ENCODE measurements around the gene GNAZ.

DNA sequence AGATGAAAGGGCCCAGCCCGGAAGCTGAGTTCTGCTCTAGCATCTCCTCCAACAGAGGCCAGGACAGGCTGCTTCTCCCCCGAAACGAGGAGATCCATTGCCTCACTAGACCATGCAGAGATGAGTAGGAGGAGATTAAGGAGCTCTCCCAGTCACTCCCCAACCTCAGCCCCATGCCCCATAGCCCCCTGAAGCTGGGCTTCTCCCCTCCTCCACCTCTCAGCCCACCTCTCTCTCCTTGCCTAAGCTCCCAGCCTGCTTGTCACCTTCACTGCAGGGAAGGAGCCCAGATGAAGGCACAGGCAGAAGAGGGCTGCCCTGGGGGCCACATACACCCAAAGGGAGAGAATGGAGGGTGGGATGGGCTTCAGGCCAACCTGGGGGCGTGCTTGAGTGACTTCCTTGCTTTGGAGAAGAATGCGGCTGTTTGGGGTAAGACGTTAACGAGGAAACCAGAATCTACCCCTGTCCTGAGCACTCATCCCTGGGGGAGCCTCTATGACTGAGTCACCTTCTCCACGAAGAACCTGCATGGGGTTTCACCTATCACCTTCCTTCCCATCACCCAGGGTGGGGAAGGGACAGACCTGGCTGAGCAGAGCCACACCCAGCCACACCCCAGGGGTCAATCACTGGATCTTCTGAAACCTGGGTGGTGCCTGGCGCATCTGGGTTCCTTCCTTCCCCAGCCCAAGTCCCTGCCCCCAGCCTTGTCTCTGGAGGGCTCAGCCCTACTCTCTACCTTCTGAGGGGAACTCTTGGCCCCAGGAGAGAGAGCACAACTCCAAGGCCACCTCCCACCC is 11.6 kb upstream of the GNAZ start:
- TF ChIP-seq, protein P1, sequence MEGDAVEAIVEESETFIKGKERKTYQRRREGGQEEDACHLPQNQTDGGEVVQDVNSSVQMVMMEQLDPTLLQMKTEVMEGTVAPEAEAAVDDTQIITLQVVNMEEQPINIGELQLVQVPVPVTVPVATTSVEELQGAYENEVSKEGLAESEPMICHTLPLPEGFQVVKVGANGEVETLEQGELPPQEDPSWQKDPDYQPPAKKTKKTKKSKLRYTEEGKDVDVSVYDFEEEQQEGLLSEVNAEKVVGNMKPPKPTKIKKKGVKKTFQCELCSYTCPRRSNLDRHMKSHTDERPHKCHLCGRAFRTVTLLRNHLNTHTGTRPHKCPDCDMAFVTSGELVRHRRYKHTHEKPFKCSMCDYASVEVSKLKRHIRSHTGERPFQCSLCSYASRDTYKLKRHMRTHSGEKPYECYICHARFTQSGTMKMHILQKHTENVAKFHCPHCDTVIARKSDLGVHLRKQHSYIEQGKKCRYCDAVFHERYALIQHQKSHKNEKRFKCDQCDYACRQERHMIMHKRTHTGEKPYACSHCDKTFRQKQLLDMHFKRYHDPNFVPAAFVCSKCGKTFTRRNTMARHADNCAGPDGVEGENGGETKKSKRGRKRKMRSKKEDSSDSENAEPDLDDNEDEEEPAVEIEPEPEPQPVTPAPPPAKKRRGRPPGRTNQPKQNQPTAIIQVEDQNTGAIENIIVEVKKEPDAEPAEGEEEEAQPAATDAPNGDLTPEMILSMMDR (IDR thresholded peaks at IDR 0.05), result no peak
- no peak for TF ChIP-seq POLR2A (IDR thresholded peaks at IDR 0.05)

Measured in stomach (tissue), 4 donors.